Endothelial cell of umbilical vein (primary cell): Measurements from ENCODE around the gene FERMT2. TPM values are rescaled to one million over a fixed set of nuclear protein-coding genes. Genes with fewer than 3 reads are reported as not detected.

Experiments used
- BruUV-seq: library from RNA; stranded (reverse); fragments of 400-500 nt; replicated peaks from 2 replicates; lab custom pipeline; 2021; lab: Mats Ljungman, UMichigan
- CTCF ChIA-PET: fragments of 300-600, 350-600 bp; sonication (Branson Sonifier 250); formaldehyde crosslinking; loops from one replicate; lab custom pipeline; 2021; ENCODE audit warnings: antibody characterized with exemption, inconsistent platforms; lab: Charles Lee
- POLR2A ChIA-PET: fragments of 300-600, 350-600 bp; sonication (Branson Sonifier 250); formaldehyde crosslinking; loops from one replicate; lab custom pipeline; 2021; ENCODE audit warnings: antibody characterized with exemption, inconsistent platforms; lab: Charles Lee
- DNase-seq: peaks from one replicate; pipeline ENCODE4 v3.0.0-alpha.2; 2011; ENCODE audit warnings: low read depth, low spot score
- FAIRE-seq: peaks from 2 replicates; lab custom pipeline; 2011; peaks lifted over from hg19 to GRCh38; lab: Jason Lieb, UNC
- H2AFZ ChIP-seq: 2 replicates; pipeline ENCODE4 v1.6.0; 2012; ENCODE audit warnings: low read depth, low read length, control low read depth, inconsistent platforms
- H3K27ac ChIP-seq: 2 replicates; pipeline ENCODE4 v1.5.1; 2011; ENCODE audit warnings: low read depth, mild to moderate bottlenecking, control low read depth, low read length, moderate library complexity; ENCODE audit not compliant: insufficient read depth
- H3K27me3 ChIP-seq, 2 experiments: 2 replicates each; pipeline versions ENCODE4 v1.6.0 to v1.6.1; 2011; ENCODE audit warnings: low read length in 2 of 2, mixed read lengths in 1 of 2; ENCODE audit not compliant: control insufficient read depth in 2 of 2, insufficient read depth in 2 of 2
- H3K36me3 ChIP-seq, 2 experiments: 2 replicates in 1 of 2; 3 replicates in 1 of 2; pipeline ENCODE4 v1.5.1; 2011; ENCODE audit warnings: low read length in 2 of 2, mild to moderate bottlenecking in 1 of 2, moderate library complexity in 1 of 2; ENCODE audit not compliant: control insufficient read depth in 2 of 2, insufficient read depth in 2 of 2; ENCODE audit errors: extremely low read depth in 1 of 2
- H3K4me1 ChIP-seq: 3 replicates; pipeline ENCODE4 v1.5.1; 2011; ENCODE audit warnings: mild to moderate bottlenecking, low read length; ENCODE audit not compliant: control insufficient read depth, insufficient read depth; ENCODE audit errors: extremely low read depth
- H3K4me2 ChIP-seq: 2 replicates; pipeline ENCODE4 v1.6.1; 2011; ENCODE audit warnings: low read length, control low read depth, mixed read lengths; ENCODE audit not compliant: insufficient read depth
- H3K4me3 ChIP-seq, 3 experiments: fragments of 200-600 bp in 1 of 3; sonication (generic), shearing (Covaris generic) in 1 of 3; replicated peaks in 1 of 3; 2 replicates each; pipeline ENCODE4 v1.5.1; 2011 to 2016; ENCODE audit warnings: control low read depth in 3 of 3, low read length in 3 of 3, mild to moderate bottlenecking in 2 of 3, inconsistent platforms in 1 of 3, low read depth in 1 of 3, moderate library complexity in 1 of 3; ENCODE audit not compliant: insufficient read depth in 1 of 3
- H3K79me2 ChIP-seq: 2 replicates; pipeline ENCODE4 v1.6.0; 2012; ENCODE audit warnings: low read length, inconsistent platforms; ENCODE audit not compliant: control insufficient read depth, insufficient read depth
- H3K9ac ChIP-seq: replicated peaks from 2 replicates; pipeline ENCODE3; 2011; ENCODE audit warnings: low read length, control low read depth; ENCODE audit not compliant: insufficient read depth; ENCODE audit errors: extremely low read depth
- H3K9me1 ChIP-seq: replicated peaks from 3 replicates; pipeline ENCODE4 v1.6.0; 2011; ENCODE audit warnings: mild to moderate bottlenecking, low read length; ENCODE audit not compliant: control insufficient read depth, insufficient read depth; ENCODE audit errors: extremely low read depth
- H3K9me3 ChIP-seq: replicated peaks from 2 replicates; pipeline ENCODE4 v1.5.1; 2012; ENCODE audit warnings: low read length, inconsistent platforms; ENCODE audit not compliant: control insufficient read depth, insufficient read depth
- H4K20me1 ChIP-seq: replicated peaks from 2 replicates; pipeline ENCODE3; 2011; ENCODE audit warnings: mild to moderate bottlenecking, low read length; ENCODE audit not compliant: control insufficient read depth, insufficient read depth; ENCODE audit errors: extremely low read depth
- EZH2 ChIP-seq: IDR thresholded peaks from 2 replicates; pipeline ENCODE4 v1.6.1; 2012; ENCODE audit warnings: borderline replicate concordance, low read depth, mild to moderate bottlenecking, moderate library complexity, low read length, inconsistent platforms; ENCODE audit not compliant: severe bottlenecking
- FOS ChIP-seq: IDR thresholded peaks from 2 replicates; pipeline ENCODE4 v1.6.1; 2011; ENCODE audit warnings: mild to moderate bottlenecking, low read length, moderate library complexity, borderline replicate concordance; ENCODE audit not compliant: insufficient read depth
- GATA2 ChIP-seq: IDR thresholded peaks from 2 replicates; pipeline ENCODE4 v1.7.0; 2011; ENCODE audit warnings: low read depth, mild to moderate bottlenecking, moderate library complexity, mixed read lengths, low read length; ENCODE audit not compliant: insufficient read length, insufficient read depth
- JUN ChIP-seq: IDR thresholded peaks from 2 replicates; pipeline ENCODE4 v1.6.1; 2011; ENCODE audit warnings: borderline replicate concordance, low read depth; ENCODE audit not compliant: insufficient read length, insufficient read depth
- MYC ChIP-seq: IDR thresholded peaks from one replicate; pipeline ENCODE4 v1.6.1; 2011; ENCODE audit warnings: mild to moderate bottlenecking, low read depth, low read length
- POLR2A ChIP-seq: IDR thresholded peaks from 2 replicates; pipeline ENCODE4 v1.6.1; 2012; ENCODE audit warnings: low read depth, mild to moderate bottlenecking, control low read depth, low read length
- POLR2AphosphoS5 ChIP-seq: IDR thresholded peaks from 2 replicates; pipeline ENCODE4 v1.6.1; 2012; ENCODE audit warnings: low read depth, mild to moderate bottlenecking, control low read depth, low read length, moderate library complexity; ENCODE audit not compliant: insufficient read depth
- dilution Hi-C: fragments of 300-500 bp; cut with MboI; formaldehyde crosslinking; loops from one replicate; pipeline ENCODE4 v1.15.0; 2019; ENCODE audit warnings: low sequenced_read_pairs; ENCODE audit not compliant: extremely low pct_ligation_motif_present
- intact Hi-C: fragments of 100-400 bp; cut with micrococcal nuclease; formaldehyde crosslinking; loops from one replicate; pipeline ENCODE4 v1.10.0; 2022
- polyA plus RNA-seq, 4 experiments: library from polyadenylated mRNA; depleted of rRNA in 3 of 4; stranded (reverse) in 3 of 4; unstranded in 1 of 4; fragments of >200 nt; gene quantifications; 2 replicates each; pipeline versions ENCODE4 v1.2.1 to v1.2.3, GENCODE V29; 2011 to 2012; ENCODE audit warnings: missing spikeins in 1 of 4
- total RNA-seq: library from RNA; stranded (reverse); gene quantifications from 2 replicates; pipeline ENCODE4 v1.2.3, GENCODE V29; 2021
- TF ChIP-seq, protein P1 (sequence below), 2 donors: IDR thresholded peaks; 1 replicate in 1 of 2; 2 replicates in 1 of 2; pipeline ENCODE4 v1.5.1; 2011; ENCODE audit warnings: low read length in 2 of 2, mild to moderate bottlenecking in 2 of 2, moderate library complexity in 2 of 2, control low read depth in 1 of 2, inconsistent platforms in 1 of 2, low read depth in 1 of 2; ENCODE audit not compliant: insufficient read depth in 1 of 2; ENCODE audit errors: extremely low read depth in 1 of 2
- TF ChIP-seq, protein P2 (sequence below): IDR thresholded peaks from 2 replicates; pipeline ENCODE4 v1.6.1; 2011; ENCODE audit not compliant: insufficient read depth, insufficient read length

Gene FERMT2
- total and polyA plus RNA-seq, 2 donors (not counting 3 experiments of a cell fraction or from before 2014, with no cell fraction given): 58.7 to 108 TPM

DNA sequence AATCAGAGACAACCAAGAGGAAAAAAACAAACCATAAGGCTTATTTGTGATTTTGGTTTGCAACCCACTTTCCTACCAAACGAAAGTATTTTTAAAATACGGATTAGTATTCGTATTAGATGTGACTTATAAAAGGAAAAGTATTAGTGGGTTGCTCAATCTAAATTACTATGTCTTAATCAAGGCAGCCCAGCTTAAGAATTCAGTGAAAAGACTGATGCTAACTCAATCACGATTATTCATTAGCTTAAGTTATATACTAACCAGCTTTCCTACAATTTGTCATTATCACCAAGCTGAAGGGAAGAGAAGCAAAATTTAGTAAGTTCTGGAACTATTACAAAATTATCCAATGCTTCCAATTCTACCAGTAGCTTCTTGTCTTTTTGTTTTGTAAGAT is 62.7 kb downstream of the FERMT2 start:
- peaks cover 9% of the 10 kb centered on the region for H3K4me1 ChIP-seq
- no peak overlapping the region for H3K4me3 ChIP-seq
- H4K20me1 ChIP-seq: no peaks in the 10 kb centered on the region
- no peaks in the 10 kb centered on the region for H3K9me3 ChIP-seq
- peaks cover 8 to 11% of the 10 kb centered on the region in 2 experiments for H3K36me3 ChIP-seq
- POLR2A ChIA-PET: no interaction called here
- no peaks in the 10 kb centered on the region for H3K9me1 ChIP-seq
- no peaks in the 10 kb centered on the region for H3K27me3 ChIP-seq
- intact Hi-C loops (no loop called here), dilution Hi-C loops (no loop called here)
- TF ChIP-seq EZH2 (no peak), JUN (no peak), MYC (no peak), GATA2 (no peak), POLR2A (no peak)
- FAIRE-seq (no peak), DNase-seq (no peak)
- H3K27ac ChIP-seq: no peak overlapping the region
- BruUV-seq: no TSS peak
- CTCF ChIA-PET: interaction anchor here (1.0 to 2.5 kb wide), 5 partner anchors 17 to 73 kb away, joined by 3 to 14 read pairs (median 5); no protein-coding TSS in a partner anchor
- no peak overlapping the region for H2AFZ ChIP-seq
- H3K79me2 ChIP-seq: peaks cover 26% of the 10 kb centered on the region
- no peak overlapping the region for H3K9ac ChIP-seq
- H3K4me2 ChIP-seq: peak overlapping the region; percentile 41

DNA sequence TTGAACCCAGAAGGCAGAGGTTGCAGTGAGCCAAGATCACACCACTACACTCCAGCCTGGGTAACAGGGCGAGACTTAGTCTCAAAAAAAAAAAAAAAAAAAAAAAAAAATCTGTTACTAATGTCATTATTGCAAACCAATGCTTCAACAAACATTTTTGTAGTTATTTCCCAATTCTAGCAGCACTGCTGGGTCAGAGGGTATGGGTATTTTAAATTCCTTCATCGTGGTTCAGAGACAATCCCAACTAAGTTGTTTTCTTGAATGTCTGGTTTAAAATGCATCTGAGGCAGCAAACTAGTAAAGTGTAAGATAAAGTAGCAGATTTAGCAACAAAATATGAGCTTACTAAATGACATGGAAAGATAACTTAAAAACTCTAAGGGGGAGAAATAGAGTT is 65.6 kb downstream of the FERMT2 start:
- no TSS peak for BruUV-seq
- Histone ChIP-seq H3K27me3 (no peaks in the 10 kb centered on the region), H3K9me3 (no peaks in the 10 kb centered on the region), H4K20me1 (no peaks in the 10 kb centered on the region), H3K79me2 (peaks cover 26% of the 10 kb centered on the region), H3K9ac (no peak overlapping the region), H3K27ac (no peak overlapping the region), H2AFZ (no peak overlapping the region), H3K4me2 (no peak overlapping the region), H3K4me1 (peaks cover 9% of the 10 kb centered on the region), H3K4me3 (no peak overlapping the region), H3K9me1 (no peaks in the 10 kb centered on the region), H3K36me3 (peaks cover 0 to 8% of the 10 kb centered on the region in 2 experiments)
- intact Hi-C loops: no loop called here
- dilution Hi-C loops: no loop called here
- ChIA-PET CTCF (interaction anchor here (0.7 kb wide), 1 partner anchor 34 kb away, joined by 3 read pairs; no protein-coding TSS in a partner anchor), POLR2A (no interaction called here)
- DNase-seq (no peak), FAIRE-seq (no peak)
- TF ChIP-seq FOS: no peak
- no peak for TF ChIP-seq GATA2
- no peak for TF ChIP-seq EZH2
- TF ChIP-seq MYC: no peak
- no peak for TF ChIP-seq POLR2AphosphoS5
- TF ChIP-seq JUN: no peak
- TF ChIP-seq, protein P1, sequence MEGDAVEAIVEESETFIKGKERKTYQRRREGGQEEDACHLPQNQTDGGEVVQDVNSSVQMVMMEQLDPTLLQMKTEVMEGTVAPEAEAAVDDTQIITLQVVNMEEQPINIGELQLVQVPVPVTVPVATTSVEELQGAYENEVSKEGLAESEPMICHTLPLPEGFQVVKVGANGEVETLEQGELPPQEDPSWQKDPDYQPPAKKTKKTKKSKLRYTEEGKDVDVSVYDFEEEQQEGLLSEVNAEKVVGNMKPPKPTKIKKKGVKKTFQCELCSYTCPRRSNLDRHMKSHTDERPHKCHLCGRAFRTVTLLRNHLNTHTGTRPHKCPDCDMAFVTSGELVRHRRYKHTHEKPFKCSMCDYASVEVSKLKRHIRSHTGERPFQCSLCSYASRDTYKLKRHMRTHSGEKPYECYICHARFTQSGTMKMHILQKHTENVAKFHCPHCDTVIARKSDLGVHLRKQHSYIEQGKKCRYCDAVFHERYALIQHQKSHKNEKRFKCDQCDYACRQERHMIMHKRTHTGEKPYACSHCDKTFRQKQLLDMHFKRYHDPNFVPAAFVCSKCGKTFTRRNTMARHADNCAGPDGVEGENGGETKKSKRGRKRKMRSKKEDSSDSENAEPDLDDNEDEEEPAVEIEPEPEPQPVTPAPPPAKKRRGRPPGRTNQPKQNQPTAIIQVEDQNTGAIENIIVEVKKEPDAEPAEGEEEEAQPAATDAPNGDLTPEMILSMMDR (IDR thresholded peaks at IDR 0.05; ENCODE audit: extremely low read depth in 1 of 2, insufficient read depth in 1 of 2, low read depth in 1 of 2, low read length in 2 of 2): no peak
- TF ChIP-seq, protein P2, sequence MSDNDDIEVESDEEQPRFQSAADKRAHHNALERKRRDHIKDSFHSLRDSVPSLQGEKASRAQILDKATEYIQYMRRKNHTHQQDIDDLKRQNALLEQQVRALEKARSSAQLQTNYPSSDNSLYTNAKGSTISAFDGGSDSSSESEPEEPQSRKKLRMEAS: no peak
- no peak for TF ChIP-seq POLR2A
